Coronary artery (tissue), 2 donors: ENCODE data around the gene IL36A.

Source experiments
- DNase-seq: peaks from one replicate; pipeline ENCODE4 v3.0.0-alpha.2; 2017; ENCODE audit warnings: low spot score
- H3K27ac ChIP-seq, 2 donors: fragments of 200-600 bp; sonication (generic); one replicate each; pipeline ENCODE4 v1.5.1; 2016 to 2019
- H3K4me3 ChIP-seq: fragments of 200-600 bp; sonication (generic); 2 replicates; pipeline ENCODE4 v1.5.1; 2016; ENCODE audit warnings: mild to moderate bottlenecking, moderate library complexity
- TF ChIP-seq, protein P1 (sequence below): fragments of 200-600 bp; sonication (generic); IDR thresholded peaks from one replicate; pipeline ENCODE4 v1.5.1; 2019; ENCODE audit warnings: antibody characterized with exemption

Gene IL36A

DNA sequence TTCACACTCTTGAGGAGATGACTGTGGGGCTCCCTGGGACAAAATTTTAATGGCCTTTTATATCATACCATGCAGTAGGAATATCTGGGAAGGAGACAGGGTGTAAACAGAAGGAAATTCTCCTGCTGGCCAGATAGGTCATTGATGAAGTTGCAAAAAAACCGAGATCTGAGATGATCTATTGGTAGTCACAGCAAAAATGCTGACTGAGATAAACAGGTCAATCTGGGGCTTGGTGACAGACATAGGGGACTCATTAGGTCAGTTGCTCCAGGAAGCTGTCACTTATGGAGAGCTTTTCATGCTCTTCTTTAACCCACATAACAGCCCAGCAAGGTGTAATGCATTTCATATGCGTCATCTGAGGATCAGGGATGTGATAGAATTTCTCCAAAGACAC, 2.6 kb upstream of the IL36A start:
- no peak for DNase-seq
- Histone ChIP-seq H3K27ac (no peak overlapping the region), H3K4me3 (no peak overlapping the region)
- TF ChIP-seq, protein P1, sequence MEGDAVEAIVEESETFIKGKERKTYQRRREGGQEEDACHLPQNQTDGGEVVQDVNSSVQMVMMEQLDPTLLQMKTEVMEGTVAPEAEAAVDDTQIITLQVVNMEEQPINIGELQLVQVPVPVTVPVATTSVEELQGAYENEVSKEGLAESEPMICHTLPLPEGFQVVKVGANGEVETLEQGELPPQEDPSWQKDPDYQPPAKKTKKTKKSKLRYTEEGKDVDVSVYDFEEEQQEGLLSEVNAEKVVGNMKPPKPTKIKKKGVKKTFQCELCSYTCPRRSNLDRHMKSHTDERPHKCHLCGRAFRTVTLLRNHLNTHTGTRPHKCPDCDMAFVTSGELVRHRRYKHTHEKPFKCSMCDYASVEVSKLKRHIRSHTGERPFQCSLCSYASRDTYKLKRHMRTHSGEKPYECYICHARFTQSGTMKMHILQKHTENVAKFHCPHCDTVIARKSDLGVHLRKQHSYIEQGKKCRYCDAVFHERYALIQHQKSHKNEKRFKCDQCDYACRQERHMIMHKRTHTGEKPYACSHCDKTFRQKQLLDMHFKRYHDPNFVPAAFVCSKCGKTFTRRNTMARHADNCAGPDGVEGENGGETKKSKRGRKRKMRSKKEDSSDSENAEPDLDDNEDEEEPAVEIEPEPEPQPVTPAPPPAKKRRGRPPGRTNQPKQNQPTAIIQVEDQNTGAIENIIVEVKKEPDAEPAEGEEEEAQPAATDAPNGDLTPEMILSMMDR: no peak

DNA sequence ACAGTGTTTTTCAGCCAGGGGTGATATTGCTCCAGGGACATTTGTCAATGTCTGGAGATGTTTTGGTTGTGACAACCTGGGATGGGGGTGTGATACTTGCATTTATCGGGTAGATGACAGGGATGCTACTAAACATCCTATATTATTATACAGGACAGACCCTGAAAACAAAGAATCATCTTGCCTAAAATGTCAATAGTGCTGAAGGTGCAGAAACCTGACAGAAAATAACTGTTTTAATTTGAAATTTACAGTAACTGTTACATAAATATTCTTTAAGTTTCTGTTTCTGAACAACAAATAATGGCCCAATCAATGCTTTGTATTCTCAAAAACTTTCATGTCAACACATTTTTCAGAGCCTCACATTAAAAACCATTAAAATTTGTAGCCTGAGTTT, 2.0 kb downstream of the IL36A start:
- Histone ChIP-seq H3K4me3 (no peak overlapping the region), H3K27ac (no peak overlapping the region)
- no peak for DNase-seq
- TF ChIP-seq, protein P1: no peak

DNA sequence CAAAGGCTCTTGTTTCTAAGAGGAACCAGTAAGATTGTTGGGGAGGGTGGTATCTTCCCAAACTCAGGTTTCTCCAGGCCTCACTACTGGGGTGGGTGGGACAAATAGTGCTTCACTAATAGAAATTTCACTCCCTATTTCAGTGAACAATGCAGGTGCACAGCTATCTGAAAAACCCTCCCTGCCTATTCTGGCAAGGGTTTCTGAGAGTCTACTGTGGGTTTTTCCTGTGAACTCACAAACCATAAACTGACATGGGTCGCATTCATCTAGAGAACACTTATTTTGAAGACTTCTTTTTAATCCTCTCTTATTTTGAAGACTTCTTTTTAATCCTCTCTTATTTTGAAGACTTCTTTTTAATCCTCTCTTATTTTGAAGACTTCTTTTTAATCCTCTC, 4.4 kb downstream of the IL36A start:
- TF ChIP-seq, protein P1: no peak

DNA sequence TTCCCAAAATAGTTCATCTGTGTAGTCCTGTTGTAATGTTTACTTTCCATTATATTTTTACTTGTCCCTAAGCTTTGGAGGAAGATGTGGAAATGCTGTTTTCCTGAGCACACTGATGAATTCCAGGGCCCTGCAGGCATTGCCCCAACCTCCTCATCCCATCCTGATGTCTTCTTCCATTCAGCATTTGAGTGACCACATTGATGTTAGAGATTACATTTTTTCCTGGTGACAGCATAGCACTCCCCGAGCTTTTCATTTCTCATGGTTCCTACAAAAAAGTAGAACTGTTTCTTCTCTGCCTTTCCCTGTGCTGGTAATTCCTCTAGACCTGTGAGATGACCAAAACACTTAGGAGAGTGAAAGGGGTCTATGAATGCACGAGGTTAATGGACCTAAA, 4.8 kb downstream of the IL36A start:
- no peak overlapping the region for H3K27ac ChIP-seq
- DNase-seq: no peak
- TF ChIP-seq, protein P1: no peak
- H3K4me3 ChIP-seq: no peak overlapping the region

More for the DNA sequence above, 4.4 kb downstream of the IL36A start:
- Histone ChIP-seq H3K27ac (no peak overlapping the region), H3K4me3 (no peak overlapping the region)
- no peak for DNase-seq

DNA sequence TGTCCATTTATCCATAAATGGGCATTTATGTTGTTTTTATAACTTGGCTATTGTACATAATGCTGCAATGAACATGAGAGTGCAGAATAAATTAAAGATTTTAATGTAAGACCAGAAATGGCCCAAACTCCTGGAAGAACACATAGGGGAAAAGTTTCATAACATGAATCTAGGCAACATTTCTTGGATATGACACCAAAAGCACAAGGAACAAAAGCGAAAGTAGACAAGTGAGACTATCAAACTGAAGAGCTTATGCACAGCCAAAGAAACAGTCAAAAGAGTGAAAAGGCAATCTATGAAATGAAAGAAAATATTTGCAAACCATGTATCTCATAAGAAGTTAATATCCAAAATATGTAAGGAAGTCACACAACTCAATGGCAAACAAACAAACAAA, 5.8 kb downstream of the IL36A start:
- no peak overlapping the region for H3K27ac ChIP-seq
- DNase-seq: no peak
- TF ChIP-seq, protein P1: no peak
- no peak overlapping the region for H3K4me3 ChIP-seq

DNA sequence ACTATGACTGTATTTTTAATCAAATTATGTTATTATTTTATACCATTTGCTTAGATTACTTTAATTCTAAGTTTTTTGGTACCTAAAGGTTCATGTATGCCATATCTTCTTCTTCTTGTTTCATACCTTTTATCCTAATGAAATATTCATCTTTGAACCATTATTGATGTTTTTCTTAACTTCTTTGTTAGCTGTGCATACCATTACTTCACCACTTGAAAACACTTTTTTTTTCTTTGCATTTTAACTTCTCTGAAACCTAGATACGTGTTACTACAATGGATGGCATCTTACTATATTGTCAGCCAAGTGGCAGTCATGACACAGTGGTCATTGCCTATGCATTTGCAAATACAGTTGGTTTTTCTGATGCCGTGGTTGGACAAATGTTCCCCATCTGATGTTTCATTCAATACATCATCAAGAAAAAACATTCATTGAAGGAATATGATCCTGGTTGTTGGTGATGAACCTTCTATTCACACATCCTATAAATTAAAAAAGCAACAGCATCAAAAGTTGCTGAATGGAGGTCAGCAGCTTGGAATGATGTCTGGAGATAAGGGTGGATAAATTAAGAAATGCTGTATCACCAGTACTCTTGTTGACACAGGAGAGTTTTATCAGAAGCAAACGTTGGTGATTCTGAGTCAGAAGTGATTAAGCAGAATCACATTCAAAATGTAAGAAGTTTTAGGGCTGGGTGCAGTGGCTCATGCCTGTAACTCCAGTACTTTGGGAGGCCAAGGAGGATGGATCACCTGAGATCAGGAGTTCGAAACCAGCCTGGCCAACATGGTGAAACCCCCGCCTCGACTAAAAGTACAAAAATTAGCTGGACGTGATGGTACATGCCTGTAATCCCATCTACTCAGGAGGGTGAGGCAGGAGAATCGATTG, 7.4 kb downstream of the IL36A start:
- Histone ChIP-seq H3K4me3 (no peak overlapping the region), H3K27ac (no peak overlapping the region)
- TF ChIP-seq, protein P1: no peak
- no peak for DNase-seq

DNA sequence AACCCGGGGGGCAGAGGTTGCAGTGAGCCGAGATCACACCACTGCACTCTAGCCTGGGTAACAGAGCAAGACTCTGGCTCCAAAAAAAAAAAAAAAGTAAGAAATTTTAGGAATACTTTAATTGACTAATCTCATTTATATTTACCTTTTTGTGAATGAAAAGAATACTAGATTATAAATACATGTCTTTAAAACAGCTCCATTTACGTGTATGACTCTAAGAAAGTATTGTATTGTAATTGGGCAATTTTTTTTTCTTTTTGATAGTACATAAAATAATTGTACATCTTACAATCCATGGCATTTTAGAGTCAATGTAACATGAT, 8.0 kb downstream of the IL36A start:
- no peak for DNase-seq
- Histone ChIP-seq H3K27ac (no peak overlapping the region), H3K4me3 (no peak overlapping the region)
- TF ChIP-seq, protein P1: no peak
